B cell (primary cell): ENCODE results near the gene ZC3H11A. TPM values are rescaled to one million over a fixed set of nuclear protein-coding genes. Genes with fewer than 3 reads are reported as not detected.
"Not testable (repeated sequence)": the region's sequence is repeated elsewhere in the genome, so short reads cannot be mapped to it uniquely, and the experiment has no call there.

ENCODE experiments used
- ATAC-seq: fragments of 200-7000 bp; cut with Tn5 transposase; one replicate; pipeline ENCODE4 v1.10.0; 2021; ENCODE audit warnings: low read depth, mild to moderate bottlenecking, moderate number of reproducible peaks, moderate library complexity
- CTCF ChIA-PET: fragments of 350-600 bp; sonication (Branson Sonifier 250); formaldehyde crosslinking; loops from one replicate; lab custom pipeline; 2021; ENCODE audit warnings: antibody characterized with exemption, inconsistent platforms; lab: Charles Lee
- POLR2A ChIA-PET: fragments of 350-600 bp; sonication (Branson Sonifier 250); formaldehyde crosslinking; loops from one replicate; lab custom pipeline; 2021; ENCODE audit warnings: antibody characterized with exemption; lab: Charles Lee
- DNase-seq: peaks from one replicate; pipeline ENCODE4 v3.0.0; 2013
- H2AFZ ChIP-seq: 2 replicates; pipeline ENCODE4 v1.6.1; 2012; ENCODE audit warnings: mild to moderate bottlenecking, low read depth, low read length; ENCODE audit not compliant: insufficient read depth, poor library complexity, severe bottlenecking
- H3K27ac ChIP-seq, 2 donors: 1 replicate in 1 of 2; 2 replicates in 1 of 2; pipeline ENCODE4 v1.5.1; 2012 to 2013; ENCODE audit warnings: low read length in 2 of 2, mild to moderate bottlenecking in 2 of 2, moderate library complexity in 1 of 2
- H3K27me3 ChIP-seq, 4 experiments: fragments of 200-600 bp in 1 of 4; sonication (generic) in 1 of 4; replicated peaks in 1 of 4; 1 replicate in 2 of 4; 2 replicates in 2 of 4; pipeline versions ENCODE4 v1.6.1 to v1.7.0; 2013 to 2016; ENCODE audit warnings: low read length in 3 of 4, mild to moderate bottlenecking in 2 of 4, mixed read lengths in 1 of 4, moderate library complexity in 1 of 4; ENCODE audit not compliant: insufficient read depth in 4 of 4, control insufficient read depth in 3 of 4; ENCODE audit errors: control extremely low read depth in 1 of 4
- H3K36me3 ChIP-seq, 2 experiments: replicated peaks in 1 of 2; 1 replicate in 1 of 2; 2 replicates in 1 of 2; pipeline versions ENCODE4 v1.6.1 to v1.7.1; 2013; ENCODE audit warnings: low read length in 1 of 2; ENCODE audit not compliant: insufficient read depth in 2 of 2, control insufficient read depth in 1 of 2; ENCODE audit errors: control extremely low read depth in 1 of 2, extremely low read depth in 1 of 2
- H3K4me1 ChIP-seq, 2 donors: fragments of 200-600 bp in 1 of 2; sonication (generic) in 1 of 2; 1 replicate in 1 of 2; 2 replicates in 1 of 2; pipeline versions ENCODE4 v1.5.1 to v1.6.1; 2013 to 2017; ENCODE audit warnings: low read length in 2 of 2; ENCODE audit not compliant: control insufficient read depth in 2 of 2, insufficient read depth in 2 of 2
- H3K4me2 ChIP-seq: replicated peaks from 2 replicates; pipeline ENCODE3; 2012; ENCODE audit warnings: mild to moderate bottlenecking, low read depth, low read length; ENCODE audit not compliant: poor library complexity, severe bottlenecking
- H3K4me3 ChIP-seq, 5 experiments: fragments of 200-600 bp in 1 of 5; sonication (generic) in 1 of 5; 1 replicate in 3 of 5; 2 replicates in 2 of 5; pipeline versions ENCODE4 v1.5.1 to v1.7.0; 2011 to 2016; ENCODE audit warnings: low read length in 4 of 5, mild to moderate bottlenecking in 4 of 5, low read depth in 2 of 5, control low read depth in 1 of 5, moderate library complexity in 1 of 5; ENCODE audit not compliant: insufficient read depth in 1 of 5; ENCODE audit errors: control extremely low read depth in 1 of 5, extremely low read depth in 1 of 5
- H3K79me2 ChIP-seq: fragments of 200-600 bp; sonication (generic); one replicate; pipeline ENCODE4 v1.6.0; 2016; ENCODE audit warnings: low read length; ENCODE audit not compliant: control insufficient read depth, insufficient read depth
- H3K9ac ChIP-seq: fragments of 200-600 bp; sonication (generic); 2 replicates; pipeline ENCODE4 v1.6.1; 2017; ENCODE audit warnings: mild to moderate bottlenecking, low read length, moderate library complexity
- H3K9me3 ChIP-seq, 3 donors: one replicate each; pipeline versions ENCODE4 v1.6.1 to v1.7.1; 2013; ENCODE audit warnings: low read length in 2 of 3; ENCODE audit not compliant: control insufficient read depth in 2 of 3, insufficient read depth in 1 of 3; ENCODE audit errors: control extremely low read depth in 1 of 3
- H4K20me1 ChIP-seq: 2 replicates; pipeline ENCODE4 v1.6.0; 2012; ENCODE audit warnings: mild to moderate bottlenecking, low read length; ENCODE audit not compliant: insufficient read depth, control insufficient read depth, poor library complexity, severe bottlenecking
- H3K27ac Mint-ChIP-seq: one replicate; pipeline ENCODE4 v1.8.0; 2021; ENCODE audit warnings: mixed read lengths
- H3K27me3 Mint-ChIP-seq: one replicate; pipeline ENCODE4 v1.8.0; 2021; ENCODE audit warnings: mixed read lengths
- H3K4me1 Mint-ChIP-seq: one replicate; pipeline ENCODE4 v1.8.0; 2021; ENCODE audit warnings: mixed read lengths
- H3K4me3 Mint-ChIP-seq: one replicate; pipeline ENCODE4 v1.8.0; 2021; ENCODE audit warnings: mixed read lengths
- H3K9me3 Mint-ChIP-seq: one replicate; pipeline ENCODE4 v1.8.0; 2022; ENCODE audit warnings: mixed read lengths; ENCODE audit not compliant: insufficient read depth
- CTCF ChIP-seq: fragments of 200-600 bp; IDR thresholded peaks from one replicate; pipeline ENCODE4 v1.8.0; 2022; ENCODE audit warnings: antibody characterized with exemption, mild to moderate bottlenecking
- EZH2 ChIP-seq: IDR thresholded peaks from 2 replicates; pipeline ENCODE4 v1.6.1; 2012; ENCODE audit warnings: borderline replicate concordance, low read depth, mild to moderate bottlenecking, moderate library complexity, low read length; ENCODE audit not compliant: insufficient read depth, poor library complexity, severe bottlenecking
- WGBS: methylation state at CpG from one replicate; pipeline ENCODE4 v1.1.5; 2013; ENCODE audit warnings: missing lambda C conversion rate; ENCODE audit not compliant: insufficient coverage; 5-methylcytosine and 5-hydroxymethylcytosine counted together
- intact Hi-C: fragments of 100-400 bp; cut with micrococcal nuclease; formaldehyde crosslinking; loops from one replicate; pipeline ENCODE4 v1.10.0; 2022
- polyA plus RNA-seq: library from polyadenylated mRNA; depleted of rRNA; stranded (reverse); fragments of >200 nt; gene quantifications from 2 replicates; pipeline ENCODE4 v1.2.3, GENCODE V29; 2012
- total RNA-seq, 2 donors: library from RNA; stranded (reverse); fragments of 120-200 nt in 1 of 2; gene quantifications; 1 replicate in 1 of 2; 2 replicates in 1 of 2; pipeline versions ENCODE4 v1.2.3 to v1.2.4, GENCODE V29; 2013 to 2022

ZC3H11A gene
- total and polyA plus RNA-seq, 2 donors (not counting 1 experiment from before 2014, with no cell fraction given) = 72.1 to 130 TPM

DNA sequence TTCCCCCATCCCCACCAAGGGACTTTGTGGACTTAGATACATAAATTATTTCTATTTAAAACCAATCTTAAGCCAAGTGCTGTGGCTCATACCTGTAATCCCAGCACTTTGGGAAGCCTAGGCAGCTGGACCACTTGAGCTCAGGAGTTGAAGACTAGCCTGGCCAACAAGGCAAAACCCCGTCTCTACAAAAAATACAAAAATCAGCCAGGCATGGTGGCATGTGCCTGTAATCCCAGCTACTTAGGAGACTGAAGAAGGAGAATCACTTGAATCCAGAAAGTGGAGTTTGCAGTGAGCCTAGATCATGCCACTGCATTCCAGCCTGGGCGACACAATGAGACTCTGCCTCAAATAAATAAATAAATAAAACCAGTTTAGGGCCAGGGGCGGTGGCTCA lies 34.9 kb upstream of the ZC3H11A start:
- H3K4me3 Mint-ChIP-seq = no peak overlapping the region

GRCh38 chr1:203761958-203762357 lies 33.5 kb upstream of the ZC3H11A start:
- CTCF ChIA-PET, H3K27me3 ChIP-seq, H3K4me2 ChIP-seq, POLR2A ChIA-PET, H3K27me3 Mint-ChIP-seq, H3K4me3 Mint-ChIP-seq, H3K4me3 ChIP-seq, ATAC-seq, H3K9me3 ChIP-seq, H4K20me1 ChIP-seq, H3K9ac ChIP-seq, DNase-seq, H3K9me3 Mint-ChIP-seq, H3K36me3 ChIP-seq, intact Hi-C loops, H2AFZ ChIP-seq: not testable (repeated sequence)
- WGBS = 98% methylated on average over 5 of the region's 7 CpGs
- H3K4me1 Mint-ChIP-seq = peaks cover 30% of the 10 kb centered on the region
- Histone ChIP-seq H3K79me2 (peaks cover 24% of the 10 kb centered on the region), H3K27ac (peak overlapping the region in 1 of 2 donors; percentile 1), H3K4me1 (peaks cover 14 to 32% of the 10 kb centered on the region in 2 donors)
- peak overlapping the region; percentile 56 for H3K27ac Mint-ChIP-seq

More for the DNA sequence above, 34.9 kb upstream of the ZC3H11A start:
- Histone ChIP-seq H3K79me2 (peaks cover 15% of the 10 kb centered on the region), H3K36me3 (no peaks in the 10 kb centered on the region), H3K4me1 (peaks cover 17 to 34% of the 10 kb centered on the region in 2 donors), H3K9me3 (no peaks in the 10 kb centered on the region), H3K9ac (no peak overlapping the region), H2AFZ (no peak overlapping the region), H3K4me3 (no peak overlapping the region), H3K27ac (no peak overlapping the region), H3K27me3 (no peaks in the 10 kb centered on the region), H4K20me1 (no peaks in the 10 kb centered on the region), H3K4me2 (no peak overlapping the region)
- Mint-ChIP-seq H3K9me3 (no peaks in the 10 kb centered on the region), H3K4me1 (peaks cover 35% of the 10 kb centered on the region), H3K27me3 (no peaks in the 10 kb centered on the region), H3K27ac (no peak overlapping the region)
- intact Hi-C loops = no loop called here
- WGBS = 100% methylated on average over 2 of the region's 3 CpGs
- TF ChIP-seq CTCF (no peak), EZH2 (no peak)
- ChIA-PET CTCF (no interaction called here), POLR2A (no interaction called here)
- no peak for ATAC-seq
- no peak for DNase-seq
